Measurements from ENCODE around the gene ROBO2.

- TF ChIP-seq, protein P1, sequence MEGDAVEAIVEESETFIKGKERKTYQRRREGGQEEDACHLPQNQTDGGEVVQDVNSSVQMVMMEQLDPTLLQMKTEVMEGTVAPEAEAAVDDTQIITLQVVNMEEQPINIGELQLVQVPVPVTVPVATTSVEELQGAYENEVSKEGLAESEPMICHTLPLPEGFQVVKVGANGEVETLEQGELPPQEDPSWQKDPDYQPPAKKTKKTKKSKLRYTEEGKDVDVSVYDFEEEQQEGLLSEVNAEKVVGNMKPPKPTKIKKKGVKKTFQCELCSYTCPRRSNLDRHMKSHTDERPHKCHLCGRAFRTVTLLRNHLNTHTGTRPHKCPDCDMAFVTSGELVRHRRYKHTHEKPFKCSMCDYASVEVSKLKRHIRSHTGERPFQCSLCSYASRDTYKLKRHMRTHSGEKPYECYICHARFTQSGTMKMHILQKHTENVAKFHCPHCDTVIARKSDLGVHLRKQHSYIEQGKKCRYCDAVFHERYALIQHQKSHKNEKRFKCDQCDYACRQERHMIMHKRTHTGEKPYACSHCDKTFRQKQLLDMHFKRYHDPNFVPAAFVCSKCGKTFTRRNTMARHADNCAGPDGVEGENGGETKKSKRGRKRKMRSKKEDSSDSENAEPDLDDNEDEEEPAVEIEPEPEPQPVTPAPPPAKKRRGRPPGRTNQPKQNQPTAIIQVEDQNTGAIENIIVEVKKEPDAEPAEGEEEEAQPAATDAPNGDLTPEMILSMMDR (conservative IDR thresholded peaks at IDR 0.05): no peak
- TF ChIP-seq ZFX (IDR thresholded peaks at IDR 0.05): no peak
Measured at GRCh38 chr3:77618686-77619085, 578.8 kb downstream of the ROBO2 start.
